Endodermal cell (in vitro differentiated cells): ENCODE data around the gene TPCN2. TPM values are rescaled to one million over a fixed set of nuclear protein-coding genes. Genes with fewer than 3 reads are reported as not detected.

Experiments used
- DNase-seq: peaks from one replicate; pipeline ENCODE4 v3.0.0-alpha.2; 2017
- H3K27ac ChIP-seq: 2 replicates; pipeline ENCODE4 v1.5.1; 2013; ENCODE audit warnings: mild to moderate bottlenecking, low read depth, low read length, moderate library complexity
- H3K27me3 ChIP-seq: 2 replicates; pipeline ENCODE4 v1.6.1; 2013; ENCODE audit warnings: mild to moderate bottlenecking, low read length, moderate library complexity; ENCODE audit not compliant: insufficient read depth, control insufficient read depth, poor library complexity, severe bottlenecking
- H3K36me3 ChIP-seq: 2 replicates; pipeline ENCODE4 v1.7.0; 2013; ENCODE audit warnings: mild to moderate bottlenecking, low read length, moderate library complexity; ENCODE audit not compliant: control insufficient read depth, insufficient read depth
- H3K4me1 ChIP-seq: one replicate; pipeline ENCODE4 v1.7.0; 2013; ENCODE audit warnings: low read length; ENCODE audit not compliant: control insufficient read depth, insufficient read depth
- H3K4me3 ChIP-seq: 2 replicates; pipeline ENCODE4 v1.5.1; 2013; ENCODE audit warnings: mild to moderate bottlenecking, low read length, moderate library complexity
- H3K9ac ChIP-seq: 2 replicates; pipeline ENCODE4 v1.6.1; 2013; ENCODE audit warnings: mild to moderate bottlenecking, low read length, moderate library complexity; ENCODE audit not compliant: poor library complexity, severe bottlenecking; ENCODE audit errors: extremely low read depth
- H3K9me3 ChIP-seq: 2 replicates; pipeline ENCODE4 v1.6.1; 2013; ENCODE audit warnings: mild to moderate bottlenecking, low read length, moderate library complexity; ENCODE audit not compliant: control insufficient read depth
- H3K27ac Mint-ChIP-seq: 2 replicates; pipeline ENCODE4 v1.8.0; 2020; ENCODE audit warnings: mixed read lengths
- H3K27me3 Mint-ChIP-seq: 2 replicates; pipeline ENCODE4 v1.8.0; 2021; ENCODE audit warnings: mild to moderate bottlenecking, mixed read lengths; ENCODE audit not compliant: insufficient read depth
- H3K36me3 Mint-ChIP-seq: 2 replicates; pipeline ENCODE4 v1.8.0; 2020; ENCODE audit warnings: low read depth, mixed read lengths
- H3K4me1 Mint-ChIP-seq: 2 replicates; pipeline ENCODE4 v1.8.0; 2020; ENCODE audit warnings: mixed read lengths
- H3K4me3 Mint-ChIP-seq: 2 replicates; pipeline ENCODE4 v1.8.0; 2020; ENCODE audit warnings: mild to moderate bottlenecking, moderate library complexity, mixed read lengths
- H3K9me3 Mint-ChIP-seq: 2 replicates; pipeline ENCODE4 v1.8.0; 2020; ENCODE audit warnings: mild to moderate bottlenecking, mixed read lengths
- WGBS, 2 experiments: methylation state at CpG; one replicate each; pipeline versions ENCODE4 v1.1.5 to v1.1.7; 2013; ENCODE audit warnings: missing lambda C conversion rate in 2 of 2, mixed read lengths in 1 of 2; ENCODE audit not compliant: insufficient coverage in 1 of 2, insufficient read length in 1 of 2; 5-methylcytosine and 5-hydroxymethylcytosine counted together
- microRNA-seq: library from miRNA; unstranded; fragments of <30 nt; microRNA quantifications from one replicate; pipeline ENCODE4 v1.2.0, GENCODE V29; 2020; ENCODE audit warnings: borderline microRNAs expressed
- total RNA-seq, 2 donors: library from RNA; stranded (reverse); fragmentation: NEBNext Ultra II Directional in 1 of 2; extraction: Animal tissue kit (Norgen Biotek cat#: 25700) in 1 of 2; gene quantifications; 2 replicates in 1 of 2; 3 replicates in 1 of 2; pipeline ENCODE4 v1.2.1, GENCODE V29; 2021
- TF ChIP-seq, protein P1 (sequence below): fragments of 200-600 bp; sonication (generic); conservative IDR thresholded peaks from 2 replicates; pipeline ENCODE4 v1.5.0; 2021; ENCODE audit warnings: antibody characterized with exemption, mild to moderate bottlenecking

TPCN2 gene
- total RNA-seq, 2 donors from 2014 or later, result 20.7 to 27.9 TPM

- no peaks in the 10 kb centered on the region for H3K9me3 Mint-ChIP-seq
- no peaks in the 10 kb centered on the region for H3K9me3 ChIP-seq
- no peak overlapping the region for H3K9ac ChIP-seq
- no peak overlapping the region for H3K27ac ChIP-seq
- H3K4me3 ChIP-seq, result no peak overlapping the region
- no peak overlapping the region for H3K4me3 Mint-ChIP-seq
- H3K27me3 Mint-ChIP-seq, result peaks cover 5% of the 10 kb centered on the region
- H3K27me3 ChIP-seq, result no peaks in the 10 kb centered on the region
- no peak overlapping the region for H3K27ac Mint-ChIP-seq
- TF ChIP-seq, protein P1, sequence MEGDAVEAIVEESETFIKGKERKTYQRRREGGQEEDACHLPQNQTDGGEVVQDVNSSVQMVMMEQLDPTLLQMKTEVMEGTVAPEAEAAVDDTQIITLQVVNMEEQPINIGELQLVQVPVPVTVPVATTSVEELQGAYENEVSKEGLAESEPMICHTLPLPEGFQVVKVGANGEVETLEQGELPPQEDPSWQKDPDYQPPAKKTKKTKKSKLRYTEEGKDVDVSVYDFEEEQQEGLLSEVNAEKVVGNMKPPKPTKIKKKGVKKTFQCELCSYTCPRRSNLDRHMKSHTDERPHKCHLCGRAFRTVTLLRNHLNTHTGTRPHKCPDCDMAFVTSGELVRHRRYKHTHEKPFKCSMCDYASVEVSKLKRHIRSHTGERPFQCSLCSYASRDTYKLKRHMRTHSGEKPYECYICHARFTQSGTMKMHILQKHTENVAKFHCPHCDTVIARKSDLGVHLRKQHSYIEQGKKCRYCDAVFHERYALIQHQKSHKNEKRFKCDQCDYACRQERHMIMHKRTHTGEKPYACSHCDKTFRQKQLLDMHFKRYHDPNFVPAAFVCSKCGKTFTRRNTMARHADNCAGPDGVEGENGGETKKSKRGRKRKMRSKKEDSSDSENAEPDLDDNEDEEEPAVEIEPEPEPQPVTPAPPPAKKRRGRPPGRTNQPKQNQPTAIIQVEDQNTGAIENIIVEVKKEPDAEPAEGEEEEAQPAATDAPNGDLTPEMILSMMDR, result no peak
- DNase-seq, result no peak
- no peaks in the 10 kb centered on the region for H3K36me3 ChIP-seq
- no peaks in the 10 kb centered on the region for H3K4me1 ChIP-seq
- WGBS, 2 experiments, result 77 to 92% methylated on average over 3 to 9 of the region's 9 CpGs
- no peaks in the 10 kb centered on the region for H3K4me1 Mint-ChIP-seq
- no peaks in the 10 kb centered on the region for H3K36me3 Mint-ChIP-seq
Observed at GRCh38 chr11:69180226-69180625, 131.5 kb downstream of the TPCN2 start.

- no peaks in the 10 kb centered on the region for H3K27me3 ChIP-seq
- Mint-ChIP-seq H3K27me3 (peaks cover 5% of the 10 kb centered on the region), H3K36me3 (no peaks in the 10 kb centered on the region), H3K9me3 (no peaks in the 10 kb centered on the region), H3K4me1 (no peaks in the 10 kb centered on the region), H3K27ac (no peak overlapping the region), H3K4me3 (no peak overlapping the region)
- no peaks in the 10 kb centered on the region for H3K36me3 ChIP-seq
- WGBS, 2 experiments, result 94 to 100% methylated on average over 3 of the region's 3 CpGs
- H3K9me3 ChIP-seq, result no peaks in the 10 kb centered on the region
- TF ChIP-seq, protein P1, result no peak
- H3K27ac ChIP-seq, result no peak overlapping the region
- H3K4me3 ChIP-seq, result no peak overlapping the region
- H3K9ac ChIP-seq, result no peak overlapping the region
- no peak for DNase-seq
- H3K4me1 ChIP-seq, result no peaks in the 10 kb centered on the region
Observed at GRCh38 chr11:69180726-69181125, 132.0 kb downstream of the TPCN2 start.

GRCh38 chr11:69183613-69184012 is 134.9 kb downstream of the TPCN2 start:
- peaks cover 2% of the 10 kb centered on the region for H3K9me3 Mint-ChIP-seq
- no peak for DNase-seq
- Histone ChIP-seq H3K9me3 (no peaks in the 10 kb centered on the region), H3K27me3 (no peaks in the 10 kb centered on the region), H3K36me3 (no peaks in the 10 kb centered on the region), H3K4me3 (no peak overlapping the region), H3K9ac (no peak overlapping the region), H3K4me1 (no peaks in the 10 kb centered on the region), H3K27ac (no peak overlapping the region)
- H3K27me3 Mint-ChIP-seq, result peaks cover 5% of the 10 kb centered on the region
- WGBS, 2 experiments, result 70 to 88% methylated on average over 2 to 8 of the region's 8 CpGs
- no peak overlapping the region for H3K4me3 Mint-ChIP-seq
- H3K36me3 Mint-ChIP-seq, result no peaks in the 10 kb centered on the region
- TF ChIP-seq, protein P1, result no peak
- no peak overlapping the region for H3K27ac Mint-ChIP-seq
- peaks cover 8% of the 10 kb centered on the region for H3K4me1 Mint-ChIP-seq

Small RNAs within 50 kb of the gene (microRNA-seq; reads per million reads assigned to microRNA genes)
- not detected for gene MIR3164

Other genes with a start within 250 kb of the TPCN2 start
- 1 to 10 TPM; 3.3 to 7.3 TPM for gene CPT1A, start 207.0 kb upstream of the TPCN2 start, total RNA-seq
- 10 to 100 TPM; 63.8 to 64.9 TPM for gene MRPL21, start 145.1 kb upstream of the TPCN2 start, total RNA-seq
- 10 to 100 TPM; 23.9 to 28.3 TPM for gene IGHMBP2, start 145.0 kb upstream of the TPCN2 start, total RNA-seq
- gene MRGPRD, start 67.9 kb upstream of the TPCN2 start, total RNA-seq, result not detected
- gene MRGPRF, start 35.7 kb upstream of the TPCN2 start, total RNA-seq, result 1 to 10 TPM; 3.7 to 4.7 TPM
- under 1 TPM; 0.20 to 0.64 TPM for gene SMIM38, start 107.0 kb downstream of the TPCN2 start, total RNA-seq
- gene MYEOV, start 245.2 kb downstream of the TPCN2 start, total RNA-seq, result not detected